Measurements from ENCODE around the gene C1orf35. TPM values are rescaled to one million over a fixed set of nuclear protein-coding genes. Genes with fewer than 3 reads are reported as not detected.
A peak's percentile ranks its signal among the peaks of the same experiment; 100 is the strongest.

C1orf35 gene
- total and polyA plus RNA-seq, 2 of the 8 experiments (the other 6 are each of a cell fraction or from before 2014, with no cell fraction given) = 18.6 to 19.9 TPM

DNA sequence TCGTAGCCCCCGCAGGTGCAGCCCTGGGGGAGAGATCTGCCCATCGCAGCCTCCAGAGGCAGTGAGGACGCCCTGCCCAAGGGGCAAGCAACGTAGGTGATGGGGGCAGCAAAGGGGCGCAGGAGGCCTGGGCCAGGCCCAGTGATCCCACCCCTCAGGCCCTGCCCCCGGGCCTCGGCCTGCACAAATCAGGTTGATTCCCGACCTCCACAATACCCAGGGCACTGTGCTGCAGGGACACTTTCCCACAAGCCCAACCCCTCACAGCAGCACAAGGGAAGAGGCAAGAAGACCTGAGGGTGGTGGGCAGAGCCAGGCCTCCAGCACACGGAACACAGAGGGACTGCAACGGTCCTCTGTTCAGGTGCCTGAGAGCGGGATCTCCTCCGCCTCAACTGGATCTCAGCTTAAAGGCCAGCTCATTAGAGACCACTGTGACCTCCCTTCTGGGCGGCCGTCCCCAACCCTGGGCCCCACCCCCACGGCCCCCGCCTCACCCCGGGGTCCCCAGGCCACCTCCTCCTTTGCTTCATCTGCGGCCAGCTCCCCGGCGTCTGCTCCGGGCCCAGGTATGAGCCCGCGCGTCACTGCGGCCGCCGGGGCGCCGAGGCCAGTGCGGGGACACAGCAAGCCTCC, 21.4 kb downstream of the C1orf35 start:
- Histone ChIP-seq H3K79me2 (ENCODE audit: control insufficient read depth in 1 of 2, insufficient read depth in 2 of 2, low read length in 2 of 2) (peaks cover 38 to 40% of the 10 kb centered on the region in 2 experiments), H3K9me3 (ENCODE audit: insufficient read depth in 2 of 2, low read depth in 1 of 2, low read length in 1 of 2) (no peaks in the 10 kb centered on the region), H3K79me1 (ENCODE audit: low read depth, low read length) (peaks cover 13% of the 10 kb centered on the region; the same call in 1 of the 2 replicates), H3K4me2 (ENCODE audit: insufficient read depth in 1 of 2, low read depth in 2 of 2, low read length in 2 of 2) (peak overlapping the region; percentile 73 to 89), H3K18ac (ENCODE audit: extremely low read depth, low read length) (no peak overlapping the region; the same call in 1 of the 2 replicates), H3K14ac (ENCODE audit: insufficient read length) (no peak overlapping the region), H3K36me3 (ENCODE audit: control insufficient read depth in 2 of 4, insufficient read depth in 4 of 4, low read length in 3 of 4) (no peaks in the 10 kb centered on the region), H4K91ac (replicated peaks; ENCODE audit: insufficient read length, low read length) (no peak overlapping the region), H3K9ac (replicated peaks in 1 of 4; ENCODE audit: extremely low read depth in 1 of 4, low read depth in 3 of 4, low read length in 3 of 4) (peak overlapping the region in 2 of 4 experiments; percentile 34 to 49; a peak in 4 of 7 replicates), H3K23me2 (ENCODE audit: low read depth, low read length) (peaks cover 15% of the 10 kb centered on the region), H2AK5ac (ENCODE audit: low read depth, low read length) (no peak overlapping the region), H4K5ac (ENCODE audit: insufficient read length, low read depth, low read length) (peak overlapping the region; percentile 63), H3K27ac (ENCODE audit: low read depth, low read length) (0 out of 2 replicates have a peak overlapping the region, but pooled peaks have one; percentile 55), H4K20me1 (replicated peaks in 1 of 2; ENCODE audit: control insufficient read depth in 1 of 2, insufficient read depth in 2 of 2, low read length in 2 of 2) (peaks cover 28 to 53% of the 10 kb centered on the region in 2 experiments), H3K27me3 (replicated peaks in 1 of 4; ENCODE audit: control insufficient read depth in 3 of 4, extremely low read depth in 1 of 4, insufficient read depth in 3 of 4, low read length in 3 of 4) (peaks cover 0 to 20% (median 18%) of the 10 kb centered on the region in 4 experiments; a peak in 5 of 7 replicates), H3K23ac (ENCODE audit: insufficient read length) (no peak overlapping the region), H2BK120ac (replicated peaks; ENCODE audit: low read depth, low read length) (no peak overlapping the region), H2AFZ (ENCODE audit: low read length) (no peak overlapping the region), H3K4me3 (ENCODE audit: extremely low read depth in 1 of 4, insufficient read depth in 2 of 4, low read depth in 3 of 4, low read length in 4 of 4) (peak overlapping the region; percentile 52 to 99 (median 74)), H3K4ac (replicated peaks; ENCODE audit: insufficient read length, low read depth, low read length) (no peak overlapping the region), H2BK12ac (ENCODE audit: low read depth, low read length) (no peak overlapping the region), H3K4me1 (replicated peaks in 1 of 4; ENCODE audit: control insufficient read depth in 3 of 4, insufficient read depth in 4 of 4, low read length in 3 of 4) (peaks cover 7 to 30% (median 8%) of the 10 kb centered on the region in 4 experiments), H2BK5ac (ENCODE audit: low read depth, low read length) (no peak overlapping the region; the same call in 1 of the 2 replicates), H2BK20ac (ENCODE audit: low read length) (no peak overlapping the region), H4K8ac (ENCODE audit: extremely low read depth, insufficient read depth, low read length) (peak overlapping the region; percentile 93; the same call in 1 of the 2 replicates), H2BK15ac (ENCODE audit: low read length) (no peak overlapping the region), H3K56ac (replicated peaks; ENCODE audit: insufficient read length, low read depth, low read length) (peak overlapping the region; percentile 64)
- DNase-seq (ENCODE audit: low read depth in 1 of 2, low spot score in 2 of 2) (peak in 1 of 2 experiments; percentile 61), FAIRE-seq (no peak)
- POLR2A ChIA-PET (ENCODE audit: partially characterized antibody) = interaction anchor here (0.6 to 4.3 kb wide), 13 partner anchors 8 to 582 kb away, joined by 3 to 27 read pairs (median 4); no protein-coding TSS in a partner anchor
- WGBS, 2 experiments (ENCODE audit: extremely low coverage in 1 of 2, insufficient coverage in 1 of 2, insufficient read length in 1 of 2, insufficient replicate concordance in 2 of 2, low coverage in 1 of 2, low lambda C conversion rate in 2 of 2, missing lambda C conversion rate in 1 of 2) = 17% methylated on average over 26 of the region's 31 CpGs; no CpG with 5 or more reads in 1 of the 2 experiments
- CTCF ChIA-PET (ENCODE audit: partially characterized antibody) = interaction anchor here (0.8 to 3.2 kb wide), 3 partner anchors 49 to 78 kb away, joined by 3 to 21 read pairs (median 3); no protein-coding TSS in a partner anchor
- TF ChIP-seq, protein P1, sequence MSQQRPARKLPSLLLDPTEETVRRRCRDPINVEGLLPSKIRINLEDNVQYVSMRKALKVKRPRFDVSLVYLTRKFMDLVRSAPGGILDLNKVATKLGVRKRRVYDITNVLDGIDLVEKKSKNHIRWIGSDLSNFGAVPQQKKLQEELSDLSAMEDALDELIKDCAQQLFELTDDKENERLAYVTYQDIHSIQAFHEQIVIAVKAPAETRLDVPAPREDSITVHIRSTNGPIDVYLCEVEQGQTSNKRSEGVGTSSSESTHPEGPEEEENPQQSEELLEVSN (IDR thresholded peaks at IDR 0.05) = no peak
- TF ChIP-seq POLR2A (IDR thresholded peaks at IDR 0.05; ENCODE audit: control extremely low read depth in 1 of 2, low read depth in 2 of 2, low read length in 2 of 2) (peak in 1 of 2 experiments; percentile 62; a peak in 2 of 3 replicates), SUZ12 (IDR thresholded peaks at IDR 0.05; ENCODE audit: low read length) (peak; percentile 22; the same call in 1 of the 2 replicates), ASH2L (IDR thresholded peaks at IDR 0.05; ENCODE audit: low read length) (no peak), TBP (IDR thresholded peaks at IDR 0.05; ENCODE audit: low read depth, low read length) (peak; percentile 19; the same call in 1 of the 2 replicates), ATF2 (IDR thresholded peaks at IDR 0.05; ENCODE audit: low read length) (no peak), POLR2AphosphoS5 (IDR thresholded peaks at IDR 0.05; ENCODE audit: low read depth, low read length) (peak; percentile 23; the same call in 1 of the 2 replicates)
